Uterus (tissue), 2 donors: ENCODE data around the gene USP7.

Experiments
- CTCF ChIP-seq, 4 experiments: fragments of 200-600 bp in 2 of 4; fragments of 450-650 bp in 2 of 4; sonication (generic) in 2 of 4; IDR thresholded peaks; one replicate each; pipeline ENCODE4 v1.5.1; 2016 to 2019; ENCODE audit warnings: antibody characterized with exemption in 4 of 4, mild to moderate bottlenecking in 2 of 4, moderate library complexity in 1 of 4
- POLR2A ChIP-seq, 2 donors: fragments of 450-650 bp; IDR thresholded peaks; one replicate each; pipeline ENCODE4 v1.6.1; 2016; ENCODE audit warnings: antibody characterized with exemption in 2 of 2, mild to moderate bottlenecking in 1 of 2, moderate library complexity in 1 of 2

GRCh38 chr16:8862309-8863130, 101.2 kb downstream of the USP7 start:
- TF ChIP-seq CTCF (IDR thresholded peaks at IDR 0.05) = no peak
- TF ChIP-seq POLR2A (IDR thresholded peaks at IDR 0.05) = no peak
